GM12878 (cell line): ENCODE results near the gene MAGT1. TPM values are rescaled to one million over a fixed set of nuclear protein-coding genes. Genes with fewer than 3 reads are reported as not detected.
"Not testable (repeated sequence)": the region's sequence is repeated elsewhere in the genome, so short reads cannot be mapped to it uniquely, and the experiment has no call there.

ENCODE experiments used
- ATAC-seq: fragments of 200-7000 bp; cut with Tn5 transposase; 3 replicates; pipeline ENCODE4 v1.9.1; 2020; ENCODE audit warnings: mild to moderate bottlenecking, moderate library complexity
- BruUV-seq: library from RNA; stranded (reverse); fragments of 400-500 nt; replicated peaks from 2 replicates; lab custom pipeline; 2021; lab: Mats Ljungman, UMichigan
- CTCF ChIA-PET: fragments of 300-600 bp; sonication (Branson Sonifier 250); formaldehyde crosslinking; extraction: SDS; loops from one replicate; lab custom pipeline; 2021; ENCODE audit warnings: inconsistent platforms; lab: Yijun Ruan, JAX
- POLR2A ChIA-PET: fragments of 350-600 bp; formaldehyde crosslinking; extraction: SDS; loops from one replicate; lab custom pipeline; 2021; ENCODE audit warnings: inconsistent platforms; lab: Charles Lee
- RAD21 ChIA-PET: fragments of 300-600 bp; sonication (Branson Sonifier 250); formaldehyde crosslinking; loops from one replicate; lab custom pipeline; 2023; ENCODE audit warnings: antibody characterized with exemption; ENCODE audit not compliant: unreplicated experiment; lab: Charles Lee
- SMC1A ChIA-PET: fragments of 300-600 bp; sonication (Branson Sonifier 250); formaldehyde crosslinking; loops from one replicate; lab custom pipeline; 2023; ENCODE audit not compliant: unreplicated experiment, uncharacterized antibody; lab: Charles Lee
- DNase-seq: peaks from one replicate; pipeline ENCODE4 v3.0.0-alpha.2; 2011; ENCODE audit warnings: low read depth, low spot score
- FAIRE-seq: peaks from 3 replicates; lab custom pipeline; 2011; peaks lifted over from hg19 to GRCh38; lab: Jason Lieb, UNC
- H2AFZ ChIP-seq: 2 replicates; pipeline ENCODE4 v1.6.0; 2011; ENCODE audit warnings: low read depth, low read length, control low read depth; ENCODE audit not compliant: control insufficient read depth
- H3K27ac ChIP-seq: 2 replicates; pipeline ENCODE4 v1.5.1; 2011; ENCODE audit warnings: control low read depth; ENCODE audit not compliant: control insufficient read depth, insufficient read depth
- H3K27me3 ChIP-seq, 2 experiments: replicated peaks in 1 of 2; 2 replicates each; pipeline versions ENCODE4 v1.6.0 to v1.6.1; 2011; ENCODE audit warnings: low read length in 1 of 2; ENCODE audit not compliant: control insufficient read depth in 2 of 2, insufficient read depth in 2 of 2
- H3K36me3 ChIP-seq, 2 experiments: 2 replicates each; pipeline ENCODE4 v1.5.1; 2011; ENCODE audit warnings: low read length in 1 of 2; ENCODE audit not compliant: control insufficient read depth in 2 of 2, insufficient read depth in 2 of 2
- H3K4me1 ChIP-seq: 2 replicates; pipeline ENCODE4 v1.6.1; 2011; ENCODE audit warnings: mild to moderate bottlenecking, low read length, moderate library complexity, mixed read lengths; ENCODE audit not compliant: control insufficient read depth, insufficient read depth
- H3K4me2 ChIP-seq: 2 replicates; pipeline ENCODE4 v1.6.0; 2011; ENCODE audit warnings: control low read depth; ENCODE audit not compliant: control insufficient read depth, insufficient read depth
- H3K4me3 ChIP-seq: fragments of 200-600 bp; sonication (generic); 2 replicates; pipeline ENCODE4 v1.5.1; 2016
- H3K79me2 ChIP-seq: 2 replicates; pipeline ENCODE4 v1.6.0; 2011; ENCODE audit warnings: low read length; ENCODE audit not compliant: control insufficient read depth, insufficient read depth
- H3K9ac ChIP-seq: 2 replicates; pipeline ENCODE4 v1.8.0; 2011; ENCODE audit warnings: low read length, control low read depth, mixed read lengths; ENCODE audit not compliant: control insufficient read depth, insufficient read depth
- H3K9me3 ChIP-seq: replicated peaks from 3 replicates; pipeline ENCODE4 v1.5.1; 2011; ENCODE audit warnings: mild to moderate bottlenecking, low read length; ENCODE audit not compliant: control insufficient read depth, insufficient read depth
- H4K20me1 ChIP-seq: 2 replicates; pipeline ENCODE4 v1.6.0; 2011; ENCODE audit not compliant: control insufficient read depth, insufficient read depth
- CBFB ChIP-seq: IDR thresholded peaks from 2 replicates; pipeline ENCODE4 v1.6.1; 2016; ENCODE audit warnings: antibody characterized with exemption, low read depth
- HDAC6 ChIP-seq: fragments of 200-600 bp; sonication (generic); IDR thresholded peaks from one replicate; pipeline ENCODE4 v1.8.0; 2017; ENCODE audit warnings: antibody characterized with exemption; ENCODE audit not compliant: unreplicated experiment
- IKZF1 ChIP-seq: fragments of 450-650 bp; conservative IDR thresholded peaks from 2 replicates; pipeline ENCODE4 v1.6.1; 2017; ENCODE audit warnings: antibody characterized with exemption, mild to moderate bottlenecking
- MYC ChIP-seq: IDR thresholded peaks from 2 replicates; pipeline ENCODE4 v1.6.1; 2011; ENCODE audit warnings: mild to moderate bottlenecking, low read length, moderate library complexity, inconsistent platforms; ENCODE audit not compliant: insufficient read depth, insufficient replicate concordance, insufficient read length, severe bottlenecking
- NFXL1 ChIP-seq: fragments of 450-650 bp; IDR thresholded peaks from 2 replicates; pipeline ENCODE4 v1.6.1; 2017; ENCODE audit warnings: antibody characterized with exemption, mild to moderate bottlenecking, borderline replicate concordance
- NFYA ChIP-seq: IDR thresholded peaks from 2 replicates; pipeline ENCODE4 v1.6.1; 2011; ENCODE audit warnings: low read depth, mild to moderate bottlenecking, low read length, improper control_type of control experiment, borderline replicate concordance
- POLR2A ChIP-seq: IDR thresholded peaks from 2 replicates; pipeline ENCODE4 v1.6.1; 2011; ENCODE audit warnings: low read depth, mild to moderate bottlenecking, low read length
- SREBF2 ChIP-seq: IDR thresholded peaks from 2 replicates; pipeline ENCODE4 v1.6.1; 2012; ENCODE audit warnings: mild to moderate bottlenecking, low read length
- WGBS: methylation state at CpG from one replicate; pipeline ENCODE4 v1.1.6; 2016; ENCODE audit warnings: low lambda C conversion rate; ENCODE audit not compliant: insufficient replicate concordance, insufficient coverage; ENCODE audit errors: missing lambda C conversion rate; 5-methylcytosine and 5-hydroxymethylcytosine counted together
- in situ Hi-C: fragments of 300-500 bp; cut with MboI; formaldehyde crosslinking; loops from 9 replicates; pipeline ENCODE4 v1.14.3; 2018; ENCODE audit warnings: mixed read lengths
- intact Hi-C: fragments of 100-400 bp; cut with micrococcal nuclease; formaldehyde crosslinking; loops from one replicate; pipeline ENCODE4 v1.14.2; 2022; ENCODE audit not compliant: unreplicated experiment
- polyA plus RNA-seq, 11 experiments: library from polyadenylated mRNA; depleted of rRNA in 4 of 11; unstranded in 6 of 11; stranded (reverse) in 5 of 11; fragments of >200 nt; fragmentation: Nextera tagmentation in 4 of 11; fragmentation: Illumina TruSeq in 1 of 11; extraction: Ambion mirVana in 4 of 11; extraction: Trizol in 1 of 11; gene quantifications; 1 replicate in 1 of 11; 2 replicates in 10 of 11; pipeline versions ENCODE4 v1.2.1 to v1.2.3, GENCODE V29; 2011 to 2016; ENCODE audit warnings: inconsistent platforms in 2 of 11, missing spikeins in 2 of 11, low read depth in 1 of 11
- total RNA-seq, 4 experiments: library from RNA; depleted of rRNA in 3 of 4; stranded (reverse); fragments of >200 nt in 3 of 4; fragmentation: Illumina TruSeq in 1 of 4; extraction: Trizol in 1 of 4; gene quantifications; 2 replicates each; pipeline versions ENCODE4 v1.2.1 to v1.2.3, GENCODE V29; 2013 to 2021
- TF ChIP-seq, protein P1 (sequence below), 3 experiments: IDR thresholded peaks in 2 of 3; conservative IDR thresholded peaks in 1 of 3; 2 replicates each; pipeline ENCODE4 v1.5.1; 2011; ENCODE audit warnings: low read depth in 3 of 3, low read length in 3 of 3, mild to moderate bottlenecking in 3 of 3, control low read depth in 2 of 3, moderate library complexity in 2 of 3, inconsistent platforms in 1 of 3, mixed read lengths in 1 of 3; ENCODE audit not compliant: control insufficient read depth in 2 of 3, insufficient read depth in 1 of 3; ENCODE audit errors: extremely low read depth in 1 of 3

MAGT1 gene
- total and polyA plus RNA-seq, 10 of the 15 experiments (the other 5 are each of a cell fraction or from before 2014, with no cell fraction given): 28.0 to 59.1 (median 47.9) TPM

DNA sequence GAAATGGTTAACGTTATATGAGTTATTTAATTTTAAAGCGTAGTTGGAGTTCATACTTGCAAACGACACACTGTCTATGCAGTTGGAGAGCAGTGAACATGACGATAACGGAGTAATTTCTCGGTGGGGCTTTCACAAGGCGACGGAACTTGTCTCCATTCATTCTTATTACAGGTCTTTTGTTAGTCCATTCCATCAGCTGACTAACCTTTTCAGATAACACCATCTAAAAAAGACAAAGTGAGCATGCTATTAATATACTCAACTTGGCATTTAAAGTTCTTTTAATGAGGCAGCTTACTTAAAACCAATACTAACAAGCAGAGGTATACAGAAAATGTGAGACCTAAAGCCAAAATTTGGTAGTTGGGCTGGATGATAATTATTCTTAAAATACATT lies 19.9 kb downstream of the MAGT1 start:
- H3K9me3 ChIP-seq: no peaks in the 10 kb centered on the region; the same call in 2 of the 3 replicates
- no peak for ATAC-seq
- no peak overlapping the region for H3K4me3 ChIP-seq
- H2AFZ ChIP-seq: no peak overlapping the region
- no TSS peak for BruUV-seq
- RAD21 ChIA-PET: no interaction called here
- CTCF ChIA-PET: interaction anchor here (0.6 kb wide), 1 partner anchor 295 kb away, joined by 3 read pairs; no protein-coding TSS in a partner anchor
- H3K4me2 ChIP-seq: no peak overlapping the region
- H3K36me3 ChIP-seq: peaks cover 0 to 7% of the 10 kb centered on the region in 2 experiments; a peak in 2 of 4 replicates
- H4K20me1 ChIP-seq: no peaks in the 10 kb centered on the region
- intact Hi-C loops: no loop called here
- peaks cover 2% of the 10 kb centered on the region for H3K79me2 ChIP-seq
- 74% methylated on average over 8 of the region's 8 CpGs for WGBS
- SMC1A ChIA-PET: no interaction called here
- TF ChIP-seq CBFB (no peak), NFYA (no peak), POLR2A (no peak), MYC (no peak), IKZF1 (no peak), SREBF2 (no peak), NFXL1 (no peak), HDAC6 (no peak)
- TF ChIP-seq, protein P1, sequence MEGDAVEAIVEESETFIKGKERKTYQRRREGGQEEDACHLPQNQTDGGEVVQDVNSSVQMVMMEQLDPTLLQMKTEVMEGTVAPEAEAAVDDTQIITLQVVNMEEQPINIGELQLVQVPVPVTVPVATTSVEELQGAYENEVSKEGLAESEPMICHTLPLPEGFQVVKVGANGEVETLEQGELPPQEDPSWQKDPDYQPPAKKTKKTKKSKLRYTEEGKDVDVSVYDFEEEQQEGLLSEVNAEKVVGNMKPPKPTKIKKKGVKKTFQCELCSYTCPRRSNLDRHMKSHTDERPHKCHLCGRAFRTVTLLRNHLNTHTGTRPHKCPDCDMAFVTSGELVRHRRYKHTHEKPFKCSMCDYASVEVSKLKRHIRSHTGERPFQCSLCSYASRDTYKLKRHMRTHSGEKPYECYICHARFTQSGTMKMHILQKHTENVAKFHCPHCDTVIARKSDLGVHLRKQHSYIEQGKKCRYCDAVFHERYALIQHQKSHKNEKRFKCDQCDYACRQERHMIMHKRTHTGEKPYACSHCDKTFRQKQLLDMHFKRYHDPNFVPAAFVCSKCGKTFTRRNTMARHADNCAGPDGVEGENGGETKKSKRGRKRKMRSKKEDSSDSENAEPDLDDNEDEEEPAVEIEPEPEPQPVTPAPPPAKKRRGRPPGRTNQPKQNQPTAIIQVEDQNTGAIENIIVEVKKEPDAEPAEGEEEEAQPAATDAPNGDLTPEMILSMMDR (IDR thresholded peaks at IDR 0.05 in 2 of 3, conservative IDR thresholded peaks at IDR 0.05 in 1 of 3; ENCODE audit: control insufficient read depth in 2 of 3, extremely low read depth in 1 of 3, insufficient read depth in 1 of 3, low read depth in 3 of 3, low read length in 3 of 3): no peak
- no peaks in the 10 kb centered on the region for H3K27me3 ChIP-seq
- in situ Hi-C loops: no loop called here
- DNase-seq: no peak
- no peak overlapping the region for H3K27ac ChIP-seq
- no peak for FAIRE-seq
- H3K9ac ChIP-seq: no peak overlapping the region
- H3K4me1 ChIP-seq: no peaks in the 10 kb centered on the region
- POLR2A ChIA-PET: no interaction called here

DNA sequence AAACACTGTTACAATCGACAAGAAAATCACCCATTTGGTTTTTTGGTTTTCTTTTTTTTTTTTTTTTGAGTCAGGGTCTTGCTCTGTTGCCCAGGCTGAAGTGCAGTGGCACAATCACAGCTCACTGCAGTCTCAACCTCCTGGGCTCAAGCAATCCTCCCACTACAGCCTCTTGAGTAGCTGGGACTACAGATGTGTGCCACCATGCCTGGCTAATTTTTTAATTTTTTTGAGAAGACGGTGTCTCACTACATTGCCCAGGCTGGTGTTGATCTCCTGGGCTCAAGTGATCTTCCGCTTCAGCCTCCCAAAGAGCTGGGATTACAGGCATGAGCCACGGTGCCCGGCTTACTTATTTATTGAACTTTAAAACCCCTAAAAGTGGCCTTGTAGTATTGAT lies 63.7 kb downstream of the MAGT1 start:
- H4K20me1 ChIP-seq, H3K9ac ChIP-seq, ATAC-seq, H3K27me3 ChIP-seq, H3K4me1 ChIP-seq, H3K9me3 ChIP-seq, intact Hi-C loops, H3K79me2 ChIP-seq, POLR2A ChIA-PET, H3K4me2 ChIP-seq, H3K27ac ChIP-seq, FAIRE-seq, H3K36me3 ChIP-seq, DNase-seq, H3K4me3 ChIP-seq, RAD21 ChIA-PET, BruUV-seq, H2AFZ ChIP-seq, in situ Hi-C loops: not testable (repeated sequence)
- SMC1A ChIA-PET: interaction anchor here (1.2 kb wide), 1 partner anchor 11 kb away, joined by 3 read pairs; no protein-coding TSS in a partner anchor
- CTCF ChIA-PET: interaction anchor here (1.3 kb wide), 1 partner anchor 16 kb away, joined by 3 read pairs; no protein-coding TSS in a partner anchor
- WGBS: 81% methylated on average over 5 of the region's 5 CpGs

DNA sequence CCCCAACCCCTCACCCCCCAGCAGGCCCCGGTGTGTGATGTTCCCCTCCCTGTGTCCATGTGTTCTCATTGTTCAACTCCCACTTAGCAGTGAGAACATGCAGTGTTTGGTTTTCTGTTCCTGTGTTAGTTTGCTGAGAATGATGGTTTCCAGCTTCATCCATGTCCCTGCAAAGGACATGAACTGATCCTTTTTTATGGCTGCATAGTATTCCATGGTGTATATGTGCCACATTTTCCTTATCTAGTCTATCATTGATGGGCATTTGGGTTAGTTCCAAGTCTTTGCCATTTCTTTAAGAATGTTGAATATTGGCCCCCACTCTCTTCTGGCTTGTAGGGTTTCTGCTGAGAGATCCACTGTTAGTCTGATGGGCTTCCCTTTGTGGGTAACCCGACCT lies 73.2 kb downstream of the MAGT1 start:
- H3K4me1 ChIP-seq, H3K79me2 ChIP-seq, H3K4me3 ChIP-seq, in situ Hi-C loops, H3K9ac ChIP-seq, H3K27ac ChIP-seq, H3K4me2 ChIP-seq, H3K9me3 ChIP-seq, RAD21 ChIA-PET, SMC1A ChIA-PET, H3K36me3 ChIP-seq, CTCF ChIA-PET, DNase-seq, FAIRE-seq, ATAC-seq, H2AFZ ChIP-seq, H4K20me1 ChIP-seq, BruUV-seq, intact Hi-C loops, H3K27me3 ChIP-seq: not testable (repeated sequence)
- POLR2A ChIA-PET: interaction anchor here (0.5 kb wide), 1 partner anchor 106 kb away, joined by 4 read pairs; no protein-coding TSS in a partner anchor
- 71% methylated on average over 2 of the region's 2 CpGs for WGBS
